Parathyroid adenoma (tissue), 2 donors: ENCODE data around the gene MATK.

ENCODE experiments used
- H2AFZ ChIP-seq: fragments of 300-600 bp; sonication (generic); one replicate; pipeline ENCODE4 v1.7.0; 2017; ENCODE audit warnings: antibody characterized with exemption, mild to moderate bottlenecking
- H3K27ac ChIP-seq: fragments of 300-600 bp; sonication (generic); one replicate; pipeline ENCODE4 v1.7.0; 2017
- H3K27me3 ChIP-seq: fragments of 300-600 bp; sonication (generic); one replicate; pipeline ENCODE4 v1.7.0; 2017; ENCODE audit warnings: low read length; ENCODE audit not compliant: control insufficient read depth, insufficient read depth
- H3K36me3 ChIP-seq: fragments of 300-600 bp; sonication (generic); one replicate; pipeline ENCODE4 v1.7.0; 2017; ENCODE audit warnings: low read length; ENCODE audit not compliant: control insufficient read depth, insufficient read depth
- H3K4me1 ChIP-seq: fragments of 300-600 bp; sonication (generic); one replicate; pipeline ENCODE4 v1.7.0; 2017; ENCODE audit warnings: control low read depth
- H3K4me2 ChIP-seq: fragments of 300-600 bp; sonication (generic); one replicate; pipeline ENCODE4 v1.7.0; 2017; ENCODE audit warnings: low read length
- H3K4me3 ChIP-seq: fragments of 300-600 bp; sonication (generic); one replicate; pipeline ENCODE4 v1.7.0; 2017; ENCODE audit warnings: low read depth, low read length
- H3K79me2 ChIP-seq: fragments of 300-600 bp; sonication (generic); one replicate; pipeline ENCODE4 v1.7.0; 2017; ENCODE audit warnings: control low read depth
- H3K9ac ChIP-seq: fragments of 300-600 bp; sonication (generic); one replicate; pipeline ENCODE4 v1.7.0; 2017; ENCODE audit warnings: mild to moderate bottlenecking
- H3K9me3 ChIP-seq: fragments of 300-600 bp; sonication (generic); one replicate; pipeline ENCODE4 v1.7.0; 2017; ENCODE audit warnings: low read length; ENCODE audit not compliant: control insufficient read depth
- CTCF ChIP-seq: fragments of 300-600 bp; sonication (generic); IDR thresholded peaks from one replicate; pipeline ENCODE4 v1.7.0; 2017; ENCODE audit warnings: antibody characterized with exemption, mild to moderate bottlenecking
- donor health status: primary hyperparathyroidism.

Gene MATK

GRCh38 chr19:3781603-3782002, 4.6 kb downstream of the MATK start:
- H3K27ac ChIP-seq: no peak overlapping the region
- H3K79me2 ChIP-seq: no peaks in the 10 kb centered on the region
- no peak overlapping the region for H2AFZ ChIP-seq
- H3K4me3 ChIP-seq: no peak overlapping the region
- H3K9ac ChIP-seq: no peak overlapping the region
- no peak overlapping the region for H3K4me2 ChIP-seq
- no peaks in the 10 kb centered on the region for H3K27me3 ChIP-seq
- no peak for TF ChIP-seq CTCF
- H3K4me1 ChIP-seq: no peaks in the 10 kb centered on the region
- no peaks in the 10 kb centered on the region for H3K36me3 ChIP-seq
- H3K9me3 ChIP-seq: no peaks in the 10 kb centered on the region

- H3K9me3 ChIP-seq: no peaks in the 10 kb centered on the region
- H3K9ac ChIP-seq: no peak overlapping the region
- H3K4me1 ChIP-seq: no peaks in the 10 kb centered on the region
- H2AFZ ChIP-seq: no peak overlapping the region
- H3K79me2 ChIP-seq: no peaks in the 10 kb centered on the region
- no peak overlapping the region for H3K4me3 ChIP-seq
- no peak overlapping the region for H3K27ac ChIP-seq
- no peaks in the 10 kb centered on the region for H3K36me3 ChIP-seq
- H3K4me2 ChIP-seq: no peak overlapping the region
- no peaks in the 10 kb centered on the region for H3K27me3 ChIP-seq
- no peak for TF ChIP-seq CTCF
These were observed 5.3 kb downstream of the MATK start for GRCh38 chr19:3780786-3781304.

GRCh38 chr19:3778899-3779723, 7.1 kb downstream of the MATK start:
- Histone ChIP-seq H3K27ac (no peak overlapping the region), H2AFZ (no peak overlapping the region), H3K9ac (no peak overlapping the region), H3K4me2 (no peak overlapping the region), H3K79me2 (no peaks in the 10 kb centered on the region), H3K4me1 (no peaks in the 10 kb centered on the region), H3K4me3 (no peak overlapping the region), H3K9me3 (no peaks in the 10 kb centered on the region), H3K27me3 (no peaks in the 10 kb centered on the region), H3K36me3 (no peaks in the 10 kb centered on the region)
- TF ChIP-seq CTCF: no peak

GRCh38 chr19:3778104-3778867, 7.9 kb downstream of the MATK start:
- Histone ChIP-seq H2AFZ (no peak overlapping the region), H3K9ac (no peak overlapping the region), H3K79me2 (no peaks in the 10 kb centered on the region), H3K4me1 (no peaks in the 10 kb centered on the region), H3K27me3 (no peaks in the 10 kb centered on the region), H3K9me3 (no peaks in the 10 kb centered on the region), H3K27ac (no peak overlapping the region), H3K4me2 (no peak overlapping the region), H3K4me3 (no peak overlapping the region), H3K36me3 (no peaks in the 10 kb centered on the region)
- TF ChIP-seq CTCF: no peak
